GM23338 (cell line): Measurements from ENCODE around the gene CORO2A. TPM values are rescaled to one million over a fixed set of nuclear protein-coding genes. Genes with fewer than 3 reads are reported as not detected.

Experiments used
- ATAC-seq: fragments of 200-7000 bp; cut with Tn5 transposase; 3 replicates; pipeline ENCODE4 v1.9.1; 2020
- DNase-seq: peaks from one replicate; pipeline ENCODE4 v3.0.0-alpha.2; 2015; ENCODE audit warnings: low spot score
- H2AFZ ChIP-seq: fragments of 200-600 bp; sonication (generic); 2 replicates; pipeline ENCODE4 v1.8.0; 2016; ENCODE audit warnings: antibody characterized with exemption, mild to moderate bottlenecking, moderate library complexity
- H3F3A ChIP-seq: fragments of 200-600 bp; sonication (generic); replicated peaks from 2 replicates; pipeline ENCODE4 v1.8.0; 2017; ENCODE audit warnings: antibody characterized with exemption, mixed run types, low read depth
- H3K27ac ChIP-seq: fragments of 200-600 bp; sonication (generic); 2 replicates; pipeline ENCODE4 v1.6.1; 2016; ENCODE audit warnings: low read depth
- H3K27me3 ChIP-seq: fragments of 200-600 bp; sonication (generic); 2 replicates; pipeline ENCODE4 v1.8.0; 2016; ENCODE audit warnings: mild to moderate bottlenecking, mixed run types, moderate library complexity; ENCODE audit not compliant: insufficient read depth
- H3K36me3 ChIP-seq: fragments of 200-600 bp; sonication (generic); 2 replicates; pipeline ENCODE4 v1.8.0; 2016; ENCODE audit warnings: mild to moderate bottlenecking; ENCODE audit not compliant: insufficient read depth
- H3K4me1 ChIP-seq: fragments of 200-600 bp; sonication (generic); 2 replicates; pipeline ENCODE4 v1.8.0; 2016; ENCODE audit warnings: mild to moderate bottlenecking, moderate library complexity; ENCODE audit not compliant: insufficient read depth
- H3K4me2 ChIP-seq: fragments of 200-600 bp; sonication (generic); 2 replicates; pipeline ENCODE4 v1.7.1; 2017; ENCODE audit warnings: mixed run types
- H3K4me3 ChIP-seq: fragments of 200-600 bp; sonication (generic); 2 replicates; pipeline ENCODE4 v1.6.1; 2016; ENCODE audit warnings: mixed run types
- H3K79me2 ChIP-seq: fragments of 200-600 bp; sonication (generic); replicated peaks from 2 replicates; pipeline ENCODE4 v1.8.0; 2017; ENCODE audit warnings: mild to moderate bottlenecking; ENCODE audit not compliant: insufficient read depth
- H3K9me2 ChIP-seq: fragments of 200-600 bp; sonication (generic); 2 replicates; pipeline ENCODE4 v1.8.0; 2017; ENCODE audit not compliant: insufficient read depth
- H4K20me1 ChIP-seq: fragments of 200-600 bp; sonication (generic); replicated peaks from 2 replicates; pipeline ENCODE4 v1.8.0; 2017; ENCODE audit warnings: mild to moderate bottlenecking; ENCODE audit not compliant: insufficient read depth
- H3K27ac Mint-ChIP-seq: 2 replicates; pipeline ENCODE4 v1.8.0; 2020; ENCODE audit warnings: inconsistent platforms, mild to moderate bottlenecking, moderate library complexity, mixed read lengths
- H3K27me3 Mint-ChIP-seq: 3 replicates; pipeline ENCODE4 v1.8.0; 2022; ENCODE audit warnings: low read depth, mild to moderate bottlenecking, moderate library complexity, mixed read lengths, inconsistent platforms; ENCODE audit not compliant: insufficient read depth, poor library complexity
- H3K36me3 Mint-ChIP-seq: 3 replicates; pipeline ENCODE4 v1.8.0; 2021; ENCODE audit warnings: low read depth, mild to moderate bottlenecking, inconsistent platforms, moderate library complexity, mixed read lengths
- H3K4me1 Mint-ChIP-seq: 3 replicates; pipeline ENCODE4 v1.8.0; 2020; ENCODE audit warnings: mild to moderate bottlenecking, inconsistent platforms, mixed read lengths
- H3K4me3 Mint-ChIP-seq: 3 replicates; pipeline ENCODE4 v1.8.0; 2021; ENCODE audit warnings: moderate library complexity, mild to moderate bottlenecking, inconsistent platforms, mixed read lengths
- H3K9me3 Mint-ChIP-seq: 3 replicates; pipeline ENCODE4 v1.8.0; 2020; ENCODE audit warnings: moderate library complexity, mild to moderate bottlenecking, inconsistent platforms, mixed read lengths
- CREB1 ChIP-seq: fragments of 250-450 bp; sonication (Bioruptor Pico); IDR thresholded peaks from 2 replicates; pipeline ENCODE4 v1.5.0; 2020; ENCODE audit warnings: low read depth, mild to moderate bottlenecking, moderate library complexity
- EZH2 ChIP-seq: fragments of 200-600 bp; sonication (generic); IDR thresholded peaks from one replicate; pipeline ENCODE4 v1.8.0; 2017; ENCODE audit warnings: antibody characterized with exemption, mild to moderate bottlenecking, low read depth; ENCODE audit not compliant: unreplicated experiment
- EZH2phosphoT487 ChIP-seq: fragments of 200-600 bp; sonication (generic); IDR thresholded peaks from one replicate; pipeline ENCODE4 v1.8.1; 2018; ENCODE audit warnings: antibody characterized with exemption; ENCODE audit not compliant: unreplicated experiment
- JUNB ChIP-seq: IDR thresholded peaks from one replicate; pipeline ENCODE4 v1.6.1; 2016; ENCODE audit warnings: antibody characterized with exemption; ENCODE audit not compliant: unreplicated experiment
- NANOG ChIP-seq: IDR thresholded peaks from 2 replicates; pipeline ENCODE4 v1.6.1; 2016; ENCODE audit warnings: antibody characterized with exemption, borderline replicate concordance
- POLR2AphosphoS5 ChIP-seq: IDR thresholded peaks from 2 replicates; pipeline ENCODE4 v1.6.1; 2016; ENCODE audit warnings: antibody characterized with exemption, low read depth
- REST ChIP-seq: IDR thresholded peaks from one replicate; pipeline ENCODE4 v1.6.1; 2018; ENCODE audit warnings: antibody characterized with exemption; ENCODE audit not compliant: unreplicated experiment
- STAT1 ChIP-seq: IDR thresholded peaks from one replicate; pipeline ENCODE4 v1.6.1; 2016; ENCODE audit warnings: antibody characterized with exemption; ENCODE audit not compliant: unreplicated experiment
- ZNF114 ChIP-seq: fragments of 250-450 bp; sonication (Bioruptor Pico); IDR thresholded peaks from 2 replicates; pipeline ENCODE4 v1.5.0; 2020; ENCODE audit warnings: mild to moderate bottlenecking, moderate library complexity
- ZNF331 ChIP-seq: fragments of 250-450 bp; sonication (Bioruptor Pico); IDR thresholded peaks from 2 replicates; pipeline ENCODE4 v1.5.0; 2020; ENCODE audit warnings: low read depth, mild to moderate bottlenecking, moderate library complexity
- polyA plus RNA-seq: library from polyadenylated mRNA; unstranded; fragments of >200 nt; fragmentation: Nextera tagmentation; extraction: Ambion mirVana; gene quantifications from 2 replicates; pipeline ENCODE4 v1.2.1, GENCODE V29; 2016
- total RNA-seq: library from RNA; depleted of rRNA; stranded (reverse); fragments of >200 nt; shearing (Covaris generic); gene quantifications from 2 replicates; pipeline ENCODE4 v1.2.3, GENCODE V29; 2014
- TF ChIP-seq, protein P1 (sequence below), 2 experiments: fragments of 200-600 bp in 1 of 2; sonication (generic) in 1 of 2; conservative IDR thresholded peaks; 2 replicates each; pipeline versions ENCODE4 v1.5.1 to v1.6.1; 2016 to 2017; ENCODE audit warnings: antibody characterized with exemption in 2 of 2, low read depth in 2 of 2, mild to moderate bottlenecking in 2 of 2, moderate library complexity in 1 of 2
- TF ChIP-seq, protein P2 (sequence below): IDR thresholded peaks from 2 replicates; pipeline ENCODE4 v1.6.1; 2016; ENCODE audit warnings: antibody characterized with exemption

CORO2A gene
- total and polyA plus RNA-seq, 2 experiments from 2014 or later, result 12.9 to 27.6 TPM

- Histone ChIP-seq H4K20me1 (peaks cover 2% of the 10 kb centered on the region; the same call in 1 of the 2 replicates), H2AFZ (no peak overlapping the region), H3K27ac (no peak overlapping the region), H3K9me2 (no peaks in the 10 kb centered on the region), H3K79me2 (no peaks in the 10 kb centered on the region; the same call in 1 of the 2 replicates), H3K4me1 (no peaks in the 10 kb centered on the region), H3K4me3 (no peak overlapping the region), H3K27me3 (no peaks in the 10 kb centered on the region), H3K36me3 (0 out of 2 replicates have a peak, but pooled peaks cover 5% of the 10 kb centered on the region), H3K4me2 (no peak overlapping the region), H3F3A (no peaks in the 10 kb centered on the region)
- DNase-seq (no peak), ATAC-seq (no peak)
- no peaks in the 10 kb centered on the region; the same call in 2 of the 3 replicates for H3K36me3 Mint-ChIP-seq
- no peak overlapping the region for H3K27ac Mint-ChIP-seq
- H3K4me3 Mint-ChIP-seq, result no peak overlapping the region
- H3K4me1 Mint-ChIP-seq, result no peaks in the 10 kb centered on the region; the same call in 2 of the 3 replicates
- no peaks in the 10 kb centered on the region for H3K9me3 Mint-ChIP-seq
- TF ChIP-seq ZNF331 (CRISPR knock-in tag), result no peak
- no peak for TF ChIP-seq NANOG
- TF ChIP-seq, protein P1, sequence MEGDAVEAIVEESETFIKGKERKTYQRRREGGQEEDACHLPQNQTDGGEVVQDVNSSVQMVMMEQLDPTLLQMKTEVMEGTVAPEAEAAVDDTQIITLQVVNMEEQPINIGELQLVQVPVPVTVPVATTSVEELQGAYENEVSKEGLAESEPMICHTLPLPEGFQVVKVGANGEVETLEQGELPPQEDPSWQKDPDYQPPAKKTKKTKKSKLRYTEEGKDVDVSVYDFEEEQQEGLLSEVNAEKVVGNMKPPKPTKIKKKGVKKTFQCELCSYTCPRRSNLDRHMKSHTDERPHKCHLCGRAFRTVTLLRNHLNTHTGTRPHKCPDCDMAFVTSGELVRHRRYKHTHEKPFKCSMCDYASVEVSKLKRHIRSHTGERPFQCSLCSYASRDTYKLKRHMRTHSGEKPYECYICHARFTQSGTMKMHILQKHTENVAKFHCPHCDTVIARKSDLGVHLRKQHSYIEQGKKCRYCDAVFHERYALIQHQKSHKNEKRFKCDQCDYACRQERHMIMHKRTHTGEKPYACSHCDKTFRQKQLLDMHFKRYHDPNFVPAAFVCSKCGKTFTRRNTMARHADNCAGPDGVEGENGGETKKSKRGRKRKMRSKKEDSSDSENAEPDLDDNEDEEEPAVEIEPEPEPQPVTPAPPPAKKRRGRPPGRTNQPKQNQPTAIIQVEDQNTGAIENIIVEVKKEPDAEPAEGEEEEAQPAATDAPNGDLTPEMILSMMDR (conservative IDR thresholded peaks at IDR 0.05; ENCODE audit: low read depth in 2 of 2), result no peak
- TF ChIP-seq, protein P2, sequence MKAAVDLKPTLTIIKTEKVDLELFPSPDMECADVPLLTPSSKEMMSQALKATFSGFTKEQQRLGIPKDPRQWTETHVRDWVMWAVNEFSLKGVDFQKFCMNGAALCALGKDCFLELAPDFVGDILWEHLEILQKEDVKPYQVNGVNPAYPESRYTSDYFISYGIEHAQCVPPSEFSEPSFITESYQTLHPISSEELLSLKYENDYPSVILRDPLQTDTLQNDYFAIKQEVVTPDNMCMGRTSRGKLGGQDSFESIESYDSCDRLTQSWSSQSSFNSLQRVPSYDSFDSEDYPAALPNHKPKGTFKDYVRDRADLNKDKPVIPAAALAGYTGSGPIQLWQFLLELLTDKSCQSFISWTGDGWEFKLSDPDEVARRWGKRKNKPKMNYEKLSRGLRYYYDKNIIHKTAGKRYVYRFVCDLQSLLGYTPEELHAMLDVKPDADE, result no peak
- TF ChIP-seq EZH2phosphoT487, result no peak
- TF ChIP-seq JUNB, result no peak
- no peak for TF ChIP-seq REST
- H3K27me3 Mint-ChIP-seq, result peaks cover 1% of the 10 kb centered on the region
Measured at GRCh38 chr9:98158071-98158831, 34.2 kb downstream of the CORO2A start.

GRCh38 chr9:98157372-98157771 is 35.1 kb downstream of the CORO2A start:
- TF ChIP-seq CREB1 (CRISPR knock-in tag), result no peak
- TF ChIP-seq, protein P2, result no peak
- no peak for TF ChIP-seq REST
- no peak for TF ChIP-seq ZNF114 (CRISPR knock-in tag)
- no peak for TF ChIP-seq POLR2AphosphoS5
- no peak for TF ChIP-seq EZH2phosphoT487
- TF ChIP-seq STAT1, result no peak
- TF ChIP-seq EZH2, result no peak
- Mint-ChIP-seq H3K4me1 (no peaks in the 10 kb centered on the region; the same call in 2 of the 3 replicates), H3K27ac (no peak overlapping the region), H3K36me3 (no peaks in the 10 kb centered on the region; the same call in 2 of the 3 replicates), H3K27me3 (peaks cover 1% of the 10 kb centered on the region), H3K9me3 (no peaks in the 10 kb centered on the region), H3K4me3 (no peak overlapping the region)
- no peak overlapping the region for H3K27ac ChIP-seq
- peaks cover 2% of the 10 kb centered on the region; the same call in 1 of the 2 replicates for H4K20me1 ChIP-seq
- 0 out of 2 replicates have a peak, but pooled peaks cover 5% of the 10 kb centered on the region for H3K36me3 ChIP-seq
- H3K79me2 ChIP-seq, result no peaks in the 10 kb centered on the region
- H3K4me3 ChIP-seq, result no peak overlapping the region
- H3K27me3 ChIP-seq, result no peaks in the 10 kb centered on the region
- no peak for DNase-seq
- H3K4me2 ChIP-seq, result no peak overlapping the region
- no peaks in the 10 kb centered on the region for H3F3A ChIP-seq
- H3K4me1 ChIP-seq, result no peaks in the 10 kb centered on the region
- no peaks in the 10 kb centered on the region for H3K9me2 ChIP-seq
- ATAC-seq, result no peak
- H2AFZ ChIP-seq, result no peak overlapping the region
